Measurements from ENCODE around the gene EDNRA. TPM values are rescaled to one million over a fixed set of nuclear protein-coding genes. Genes with fewer than 3 reads are reported as not detected.

The EDNRA gene
- total RNA-seq, 2 experiments from 2014 or later: not detected

- Mint-ChIP-seq H3K9me3 (no peaks in the 10 kb centered on the region), H3K4me1 (peaks cover 5% of the 10 kb centered on the region), H3K4me3 (no peak overlapping the region), H3K36me3 (ENCODE audit: low read depth) (no peaks in the 10 kb centered on the region), H3K27me3 (peaks cover 18% of the 10 kb centered on the region), H3K27ac (no peak overlapping the region)
- CTCF ChIA-PET: interaction anchor here (0.7 to 2.8 kb wide), 15 partner anchors 11 to 571 kb away, joined by 3 to 36 read pairs (median 4); partner anchors contain the start of gene TMEM184C
- DNase-seq: no peak
- POLR2A ChIA-PET: interaction anchor here (0.9 kb wide), 1 partner anchor 71 kb away, joined by 4 read pairs; no protein-coding TSS in a partner anchor
Measured at GRCh38 chr4:147589586-147589985, 108.7 kb downstream of the EDNRA start.

GRCh38 chr4:147590249-147590920 is 109.5 kb downstream of the EDNRA start:
- Mint-ChIP-seq H3K27ac (no peak overlapping the region), H3K4me1 (peaks cover 5% of the 10 kb centered on the region), H3K9me3 (no peaks in the 10 kb centered on the region), H3K27me3 (peaks cover 14% of the 10 kb centered on the region), H3K36me3 (ENCODE audit: low read depth) (no peaks in the 10 kb centered on the region), H3K4me3 (no peak overlapping the region)
- peak; percentile 48 for DNase-seq
- ChIA-PET CTCF (interaction anchor here (0.6 to 2.8 kb wide), 13 partner anchors 11 to 571 kb away, joined by 3 to 36 read pairs (median 4); partner anchors contain the start of gene TMEM184C), POLR2A (interaction anchor here (0.9 kb wide), 1 partner anchor 72 kb away, joined by 4 read pairs; no protein-coding TSS in a partner anchor)

- CTCF ChIA-PET: interaction anchor here (1.6 to 2.8 kb wide), 3 partner anchors 72 to 430 kb away, joined by 7 to 36 read pairs (median 14); no protein-coding TSS in a partner anchor
- no peaks in the 10 kb centered on the region for H3K9me3 Mint-ChIP-seq
Measured at GRCh38 chr4:147591106-147591505, 110.2 kb downstream of the EDNRA start.

GRCh38 chr4:147594107-147594506 is 113.2 kb downstream of the EDNRA start:
- POLR2A ChIA-PET: no interaction called here
- H3K4me3 Mint-ChIP-seq: no peak overlapping the region
- CTCF ChIA-PET: interaction anchor here (1.5 to 1.7 kb wide), 2 partner anchors 75 to 273 kb away, joined by 5 to 10 read pairs; no protein-coding TSS in a partner anchor
- H3K4me1 Mint-ChIP-seq: peaks cover 5% of the 10 kb centered on the region
- DNase-seq: no peak
- H3K27ac Mint-ChIP-seq: no peak overlapping the region
- H3K27me3 Mint-ChIP-seq: peaks cover 2% of the 10 kb centered on the region
- no peaks in the 10 kb centered on the region for H3K36me3 Mint-ChIP-seq (ENCODE audit: low read depth)
- no peaks in the 10 kb centered on the region for H3K9me3 Mint-ChIP-seq

More at GRCh38 chr4:147591106-147591505, 110.2 kb downstream of the EDNRA start:
- POLR2A ChIA-PET: no interaction called here
- H3K4me1 Mint-ChIP-seq: peaks cover 5% of the 10 kb centered on the region
- no peaks in the 10 kb centered on the region for H3K36me3 Mint-ChIP-seq (ENCODE audit: low read depth)
- DNase-seq: no peak
- H3K27me3 Mint-ChIP-seq: peaks cover 9% of the 10 kb centered on the region
- H3K27ac Mint-ChIP-seq: no peak overlapping the region
- no peak overlapping the region for H3K4me3 Mint-ChIP-seq

Other genes starting within 250 kb of the EDNRA start
- 10 to 100 TPM; 16.5 to 18.8 TPM for gene TMEM184C, start 136.3 kb downstream of the EDNRA start, total RNA-seq
- gene PRMT9, start 203.1 kb downstream of the EDNRA start, total RNA-seq: 10 to 100 TPM; 11.0 to 12.0 TPM

Data from activated CD4-positive, alpha-beta memory T cell treated with anti-CD3 and anti-CD28 coated beads, Interleukin-2, amount 10 ng/mL, durations not matched to agents 7 days and 5 days (primary cell).